Nephron (organoid): Measurements from ENCODE around the gene KCNMA1.

ENCODE experiments used
- H3K27ac Mint-ChIP-seq, 3 experiments: 2 replicates each; pipeline ENCODE4 v1.8.0; 2020; ENCODE audit warnings: mixed read lengths in 3 of 3, mild to moderate bottlenecking in 2 of 3, moderate library complexity in 1 of 3
- H3K27me3 Mint-ChIP-seq: 2 replicates; pipeline ENCODE4 v1.8.0; 2021; ENCODE audit warnings: low read depth, mild to moderate bottlenecking, moderate library complexity, mixed read lengths
- H3K36me3 Mint-ChIP-seq: 2 replicates; pipeline ENCODE4 v1.8.0; 2020; ENCODE audit warnings: low read depth, mixed read lengths
- H3K4me1 Mint-ChIP-seq: 2 replicates; pipeline ENCODE4 v1.8.0; 2020; ENCODE audit warnings: mixed read lengths
- H3K4me3 Mint-ChIP-seq, 3 experiments: 2 replicates each; pipeline ENCODE4 v1.8.0; 2020; ENCODE audit warnings: mild to moderate bottlenecking in 3 of 3, mixed read lengths in 3 of 3, moderate library complexity in 2 of 3
- H3K9me3 Mint-ChIP-seq: 2 replicates; pipeline ENCODE4 v1.8.0; 2020; ENCODE audit warnings: mixed read lengths
- CTCF ChIP-seq, 3 experiments: fragments of 200-600 bp; sonication (generic); IDR thresholded peaks; one replicate each; pipeline ENCODE4 v1.5.0; 2021; ENCODE audit warnings: antibody characterized with exemption in 3 of 3; ENCODE audit not compliant: unreplicated experiment in 3 of 3

The KCNMA1 gene

GRCh38 chr10:77285529-77286182 lies 352.0 kb downstream of the KCNMA1 start:
- H3K36me3 Mint-ChIP-seq: no peaks in the 10 kb centered on the region
- H3K27me3 Mint-ChIP-seq: peaks cover 44% of the 10 kb centered on the region
- H3K27ac Mint-ChIP-seq: no peak overlapping the region
- H3K4me1 Mint-ChIP-seq: peaks cover 38% of the 10 kb centered on the region
- H3K9me3 Mint-ChIP-seq: peaks cover 8% of the 10 kb centered on the region
- H3K4me3 Mint-ChIP-seq: no peak overlapping the region
- no peak for TF ChIP-seq CTCF (IDR thresholded peaks at IDR 0.05; ENCODE audit: unreplicated experiment in 3 of 3)

GRCh38 chr10:77284797-77285196 lies 352.8 kb downstream of the KCNMA1 start:
- peaks cover 11% of the 10 kb centered on the region for H3K9me3 Mint-ChIP-seq
- H3K4me1 Mint-ChIP-seq: peaks cover 35% of the 10 kb centered on the region
- no peak for TF ChIP-seq CTCF (IDR thresholded peaks at IDR 0.05; ENCODE audit: unreplicated experiment in 3 of 3)
- no peaks in the 10 kb centered on the region for H3K36me3 Mint-ChIP-seq
- peaks cover 43% of the 10 kb centered on the region for H3K27me3 Mint-ChIP-seq
- no peak overlapping the region for H3K27ac Mint-ChIP-seq
- H3K4me3 Mint-ChIP-seq: no peak overlapping the region

GRCh38 chr10:77283326-77283725 lies 354.3 kb downstream of the KCNMA1 start:
- TF ChIP-seq CTCF (IDR thresholded peaks at IDR 0.05; ENCODE audit: unreplicated experiment in 3 of 3): no peak
- Mint-ChIP-seq H3K27me3 (peaks cover 32% of the 10 kb centered on the region), H3K27ac (no peak overlapping the region), H3K36me3 (no peaks in the 10 kb centered on the region), H3K4me1 (peaks cover 28% of the 10 kb centered on the region), H3K9me3 (peaks cover 14% of the 10 kb centered on the region), H3K4me3 (no peak overlapping the region)

GRCh38 chr10:77282163-77282562 lies 355.4 kb downstream of the KCNMA1 start:
- Mint-ChIP-seq H3K4me1 (peaks cover 18% of the 10 kb centered on the region), H3K9me3 (peaks cover 17% of the 10 kb centered on the region), H3K27me3 (peaks cover 36% of the 10 kb centered on the region), H3K4me3 (no peak overlapping the region), H3K36me3 (no peaks in the 10 kb centered on the region), H3K27ac (no peak overlapping the region)
- TF ChIP-seq CTCF (IDR thresholded peaks at IDR 0.05; ENCODE audit: unreplicated experiment in 3 of 3): no peak

- no peak for TF ChIP-seq CTCF (IDR thresholded peaks at IDR 0.05; ENCODE audit: unreplicated experiment in 3 of 3)
- Mint-ChIP-seq H3K4me3 (no peak overlapping the region), H3K27me3 (peaks cover 40% of the 10 kb centered on the region), H3K36me3 (no peaks in the 10 kb centered on the region), H3K27ac (no peak overlapping the region), H3K4me1 (peaks cover 14% of the 10 kb centered on the region), H3K9me3 (peaks cover 17% of the 10 kb centered on the region)
Observed at GRCh38 chr10:77281719-77282118, 355.9 kb downstream of the KCNMA1 start.

- TF ChIP-seq CTCF (IDR thresholded peaks at IDR 0.05; ENCODE audit: unreplicated experiment in 3 of 3): no peak
- Mint-ChIP-seq H3K9me3 (peaks cover 17% of the 10 kb centered on the region), H3K27me3 (peaks cover 46% of the 10 kb centered on the region), H3K27ac (no peak overlapping the region), H3K4me1 (peaks cover 17% of the 10 kb centered on the region), H3K36me3 (no peaks in the 10 kb centered on the region), H3K4me3 (no peak overlapping the region)
Observed at GRCh38 chr10:77279207-77279606, 358.4 kb downstream of the KCNMA1 start.
